Stomach smooth muscle (tissue), 2 donors: ENCODE results near the gene SERPIND1.

Source experiments
- H3K27ac ChIP-seq: one replicate; pipeline ENCODE4 v1.7.0; 2013; ENCODE audit warnings: mild to moderate bottlenecking, low read length, inconsistent platforms
- H3K27me3 ChIP-seq, 2 donors: one replicate each; pipeline ENCODE4 v1.7.0; 2013; ENCODE audit warnings: low read length in 2 of 2; ENCODE audit not compliant: insufficient read depth in 2 of 2, control insufficient read depth in 1 of 2
- H3K36me3 ChIP-seq, 2 donors: one replicate each; pipeline ENCODE4 v1.7.0; 2013; ENCODE audit warnings: low read length in 2 of 2; ENCODE audit not compliant: control insufficient read depth in 2 of 2, insufficient read depth in 2 of 2
- H3K4me1 ChIP-seq: one replicate; pipeline ENCODE4 v1.7.0; 2013; ENCODE audit warnings: low read length; ENCODE audit not compliant: control insufficient read depth, insufficient read depth
- H3K4me3 ChIP-seq, 2 donors: one replicate each; pipeline ENCODE4 v1.7.0; 2013; ENCODE audit warnings: low read length in 2 of 2
- H3K9ac ChIP-seq, 2 donors: one replicate each; pipeline ENCODE4 v1.7.0; 2013; ENCODE audit warnings: low read length in 2 of 2, mild to moderate bottlenecking in 1 of 2
- H3K9me3 ChIP-seq, 2 donors: one replicate each; pipeline ENCODE4 v1.7.0; 2013; ENCODE audit warnings: low read length in 2 of 2; ENCODE audit not compliant: control insufficient read depth in 2 of 2
- donor health status: healthy.
- donor health status: Pancreatic carcinoma.

The SERPIND1 gene

DNA sequence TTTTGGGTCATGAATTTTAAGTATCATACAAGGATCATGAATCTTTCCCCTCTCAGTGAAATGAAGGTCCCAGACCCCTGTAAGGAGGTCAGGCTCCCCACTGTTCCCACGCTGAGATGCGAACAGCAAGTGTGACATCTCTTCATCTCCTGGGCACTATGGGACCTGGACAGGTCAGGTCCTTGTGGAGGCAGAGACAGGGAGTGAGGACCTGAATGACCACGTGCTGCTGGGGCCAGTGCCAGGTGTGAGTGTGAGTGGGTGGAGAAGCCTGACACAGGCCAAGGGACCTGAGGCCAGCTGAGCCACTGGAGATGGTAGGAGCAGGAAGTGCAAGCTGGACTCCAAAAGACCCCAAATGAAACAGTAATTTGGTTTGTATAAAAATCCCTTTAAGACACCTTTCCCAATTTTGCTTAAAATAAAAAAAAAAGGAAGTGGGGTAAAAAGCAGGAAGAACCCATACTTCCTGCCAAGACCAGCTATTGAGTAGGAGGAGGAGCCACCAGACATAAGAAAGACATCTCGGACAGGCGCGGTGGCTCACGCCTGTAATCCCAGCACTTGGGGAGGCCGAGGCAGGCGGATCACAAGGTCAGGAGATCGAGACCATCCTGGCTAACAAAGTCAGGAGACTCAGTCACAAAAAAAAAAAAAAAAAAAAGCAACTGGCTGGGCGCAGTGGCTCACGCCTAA lies 35.4 kb upstream of the SERPIND1 start:
- H3K36me3 ChIP-seq, result peaks cover 15 to 21% of the 10 kb centered on the region in 2 donors

DNA sequence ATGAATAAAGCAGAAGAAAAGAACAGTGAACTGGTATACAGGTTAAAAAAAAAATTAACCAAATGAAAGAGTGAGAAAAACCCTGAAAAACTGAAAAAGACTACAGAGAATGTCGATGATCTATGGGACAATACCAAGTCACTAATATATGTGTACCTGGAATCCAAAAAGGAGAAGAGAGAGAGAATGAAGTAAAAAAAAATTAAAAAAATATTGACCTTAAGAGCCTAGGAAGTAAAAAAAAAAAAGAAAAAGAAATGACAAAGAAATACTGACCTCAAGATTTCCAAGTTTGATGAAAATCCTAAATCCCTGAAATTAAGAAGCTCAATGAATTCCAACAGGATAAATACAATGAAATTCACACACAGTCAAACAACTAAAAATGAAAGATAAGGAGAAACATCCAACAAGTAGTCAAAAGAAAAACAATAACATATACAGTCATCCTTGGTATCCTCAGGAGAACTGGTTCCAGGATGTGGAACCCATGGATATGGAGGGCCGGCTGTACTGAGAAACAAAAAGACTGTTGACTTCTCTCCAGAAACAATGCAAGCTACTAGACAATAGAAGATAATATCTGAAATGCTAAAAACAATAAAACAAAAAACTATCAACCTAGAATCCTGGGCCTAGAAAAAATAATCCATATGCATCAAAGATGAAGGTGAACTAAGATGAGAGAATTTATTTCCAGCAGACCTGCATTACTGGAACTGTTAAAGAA lies 33.5 kb upstream of the SERPIND1 start:
- Histone ChIP-seq H3K36me3 (peaks cover 21 to 27% of the 10 kb centered on the region in 2 donors), H3K27ac (no peak overlapping the region), H3K9me3 (no peaks in the 10 kb centered on the region), H3K4me1 (no peaks in the 10 kb centered on the region), H3K9ac (no peak overlapping the region), H3K4me3 (no peak overlapping the region), H3K27me3 (no peaks in the 10 kb centered on the region)

More for the DNA sequence above, 35.4 kb upstream of the SERPIND1 start:
- no peak overlapping the region for H3K9ac ChIP-seq
- H3K9me3 ChIP-seq, result no peaks in the 10 kb centered on the region
- H3K4me3 ChIP-seq, result no peak overlapping the region
- no peaks in the 10 kb centered on the region for H3K4me1 ChIP-seq
- no peaks in the 10 kb centered on the region for H3K27me3 ChIP-seq
- H3K27ac ChIP-seq, result no peak overlapping the region

DNA sequence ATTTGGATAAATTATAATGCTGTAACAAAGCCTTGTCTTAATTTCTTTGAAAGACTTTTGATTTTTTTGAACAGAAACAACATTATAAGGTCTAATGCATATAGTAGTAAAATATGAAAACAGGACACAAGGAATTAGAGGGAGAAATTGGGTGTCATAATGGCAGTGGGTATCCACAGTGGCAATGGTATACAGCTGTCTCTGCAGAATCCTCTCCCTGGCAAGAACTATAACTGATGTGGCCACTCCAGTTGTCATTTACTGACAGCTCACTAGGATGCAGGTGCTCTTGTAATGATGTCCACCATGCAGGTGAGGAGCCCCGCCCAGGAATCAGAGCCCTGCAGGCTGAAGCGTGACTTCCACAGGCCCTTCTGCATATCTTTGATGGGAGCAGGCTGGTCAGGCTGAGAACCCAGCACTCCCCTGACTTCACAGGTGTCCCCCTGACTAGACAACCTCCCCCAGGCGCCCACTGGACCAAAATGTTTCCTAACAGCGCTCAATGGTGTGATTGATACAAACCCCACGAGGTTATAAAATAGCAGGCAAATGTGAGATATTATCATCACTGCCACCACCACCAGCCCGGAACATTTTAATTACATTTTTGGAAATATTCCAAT lies 32.8 kb upstream of the SERPIND1 start:
- H3K4me3 ChIP-seq, result no peak overlapping the region
- H3K9ac ChIP-seq, result no peak overlapping the region
- no peaks in the 10 kb centered on the region for H3K4me1 ChIP-seq
- no peaks in the 10 kb centered on the region for H3K9me3 ChIP-seq
- no peak overlapping the region for H3K27ac ChIP-seq
- H3K36me3 ChIP-seq, result peaks cover 24 to 30% of the 10 kb centered on the region in 2 donors
- no peaks in the 10 kb centered on the region for H3K27me3 ChIP-seq

DNA sequence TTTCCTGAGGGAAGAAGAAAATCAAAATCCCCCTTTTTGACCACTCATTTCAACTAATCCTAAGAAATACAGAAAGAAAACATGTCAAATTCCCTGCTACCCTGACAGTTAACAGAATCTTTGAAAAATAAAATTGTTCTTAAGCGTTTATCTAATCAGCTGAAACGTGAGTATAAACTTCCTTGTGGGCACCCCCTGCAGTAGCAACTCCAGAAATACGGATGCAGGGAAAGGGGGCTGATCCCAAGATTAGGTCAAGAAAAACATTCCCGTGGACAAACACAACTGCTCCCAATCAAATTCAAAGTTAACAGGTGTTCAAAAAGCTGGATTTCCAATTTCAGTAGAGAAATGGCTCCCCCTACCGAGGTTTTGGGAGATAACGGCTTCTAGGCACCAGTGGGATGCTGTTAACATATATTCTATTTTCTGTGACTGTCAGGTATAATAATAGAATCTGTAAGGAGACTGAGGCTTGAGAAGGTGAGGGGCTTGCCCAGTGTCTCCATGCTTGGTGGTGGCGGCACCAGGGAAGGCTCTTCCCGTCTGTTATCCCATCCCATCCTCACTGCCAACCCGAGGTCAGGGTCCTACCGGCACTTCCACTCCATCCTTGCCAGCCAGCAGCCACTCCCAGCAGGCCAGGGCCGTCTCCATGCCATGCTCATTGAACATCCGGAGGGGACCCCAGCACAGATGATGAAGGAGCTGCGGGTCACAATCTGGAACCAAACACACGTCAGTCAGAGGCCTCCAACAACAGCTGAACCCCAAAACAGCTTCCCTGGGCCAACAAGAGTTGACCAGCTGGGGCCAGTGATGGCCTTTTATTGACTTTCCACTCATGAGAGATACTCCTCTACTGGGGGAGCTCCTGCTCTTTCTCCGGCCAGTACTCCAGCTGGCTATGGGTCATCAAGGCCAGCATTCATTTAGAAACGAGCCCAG lies 32.0 kb upstream of the SERPIND1 start:
- Histone ChIP-seq H3K36me3 (peaks cover 29 to 37% of the 10 kb centered on the region in 2 donors), H3K4me3 (no peak overlapping the region), H3K27me3 (no peaks in the 10 kb centered on the region), H3K27ac (no peak overlapping the region), H3K4me1 (no peaks in the 10 kb centered on the region), H3K9ac (no peak overlapping the region), H3K9me3 (no peaks in the 10 kb centered on the region)

DNA sequence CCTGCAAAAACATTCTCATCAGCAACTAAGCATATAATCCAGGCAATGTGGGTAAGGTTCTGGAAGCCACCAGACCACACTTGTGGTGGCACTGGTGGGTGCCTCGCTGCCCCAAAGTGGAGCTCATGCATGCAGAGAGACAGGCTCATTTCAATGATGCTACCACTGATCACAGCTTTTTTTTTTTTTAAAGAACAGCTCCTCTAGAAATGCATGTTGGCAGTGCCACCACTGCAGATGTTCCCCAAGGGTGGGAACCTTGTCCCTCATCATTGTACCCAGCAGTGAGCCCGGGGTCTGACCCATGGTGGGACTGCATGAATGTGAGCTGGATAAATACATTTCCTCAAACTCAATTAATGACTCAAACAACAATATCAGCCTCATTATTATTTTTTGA lies 31.1 kb upstream of the SERPIND1 start:
- Histone ChIP-seq H3K4me1 (no peaks in the 10 kb centered on the region), H3K27me3 (no peaks in the 10 kb centered on the region), H3K27ac (no peak overlapping the region), H3K9me3 (no peaks in the 10 kb centered on the region), H3K36me3 (peaks cover 34 to 44% of the 10 kb centered on the region in 2 donors), H3K9ac (no peak overlapping the region), H3K4me3 (no peak overlapping the region)

DNA sequence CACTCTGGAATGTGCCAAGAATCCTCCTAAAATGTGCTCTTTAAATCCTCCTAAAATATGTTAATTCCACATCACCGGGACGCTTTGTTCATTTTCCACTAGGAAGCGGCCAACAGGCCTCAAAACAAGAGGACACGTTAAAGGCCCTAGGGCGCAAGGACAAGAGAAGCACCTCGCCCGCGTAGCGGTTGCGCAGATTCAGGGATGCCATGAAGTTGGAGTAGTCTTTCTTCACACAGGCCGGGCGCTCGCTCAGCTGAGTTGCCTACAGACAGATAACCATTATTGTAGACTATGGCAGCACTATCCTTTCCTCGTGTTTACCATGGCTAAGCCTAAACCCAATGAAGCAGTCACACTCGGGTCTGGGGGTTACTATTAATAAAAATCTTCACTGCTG lies 29.5 kb upstream of the SERPIND1 start:
- no peak overlapping the region for H3K9ac ChIP-seq
- H3K36me3 ChIP-seq, result peaks cover 32 to 46% of the 10 kb centered on the region in 2 donors
- peaks cover 7% of the 10 kb centered on the region for H3K4me1 ChIP-seq
- H3K4me3 ChIP-seq, result no peak overlapping the region
- H3K27ac ChIP-seq, result no peak overlapping the region
- no peaks in the 10 kb centered on the region for H3K27me3 ChIP-seq
- H3K9me3 ChIP-seq, result no peaks in the 10 kb centered on the region

DNA sequence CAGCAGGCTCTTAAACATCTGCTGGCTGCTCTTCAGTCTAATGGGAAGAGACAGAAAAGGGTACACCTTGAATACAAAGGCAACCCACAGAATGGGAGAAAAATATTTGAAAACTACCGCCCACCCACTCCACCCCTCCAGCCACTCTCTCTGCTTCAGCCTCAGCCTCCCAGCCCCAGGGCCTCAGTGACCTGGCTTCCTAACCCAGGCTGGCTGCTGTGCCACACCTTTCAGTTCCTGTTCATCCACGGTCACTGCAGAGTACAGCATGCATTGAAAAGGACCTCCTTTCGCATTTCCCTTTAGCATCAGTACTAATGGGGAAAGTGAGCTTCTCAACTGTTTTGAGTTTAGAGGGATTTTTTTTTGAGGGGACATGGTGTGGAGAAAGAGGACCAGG lies 28.8 kb upstream of the SERPIND1 start:
- Histone ChIP-seq H3K4me3 (no peak overlapping the region), H3K9me3 (no peaks in the 10 kb centered on the region), H3K27me3 (no peaks in the 10 kb centered on the region), H3K36me3 (peaks cover 32 to 52% of the 10 kb centered on the region in 2 donors), H3K9ac (no peak overlapping the region), H3K4me1 (peaks cover 10% of the 10 kb centered on the region), H3K27ac (no peak overlapping the region)

DNA sequence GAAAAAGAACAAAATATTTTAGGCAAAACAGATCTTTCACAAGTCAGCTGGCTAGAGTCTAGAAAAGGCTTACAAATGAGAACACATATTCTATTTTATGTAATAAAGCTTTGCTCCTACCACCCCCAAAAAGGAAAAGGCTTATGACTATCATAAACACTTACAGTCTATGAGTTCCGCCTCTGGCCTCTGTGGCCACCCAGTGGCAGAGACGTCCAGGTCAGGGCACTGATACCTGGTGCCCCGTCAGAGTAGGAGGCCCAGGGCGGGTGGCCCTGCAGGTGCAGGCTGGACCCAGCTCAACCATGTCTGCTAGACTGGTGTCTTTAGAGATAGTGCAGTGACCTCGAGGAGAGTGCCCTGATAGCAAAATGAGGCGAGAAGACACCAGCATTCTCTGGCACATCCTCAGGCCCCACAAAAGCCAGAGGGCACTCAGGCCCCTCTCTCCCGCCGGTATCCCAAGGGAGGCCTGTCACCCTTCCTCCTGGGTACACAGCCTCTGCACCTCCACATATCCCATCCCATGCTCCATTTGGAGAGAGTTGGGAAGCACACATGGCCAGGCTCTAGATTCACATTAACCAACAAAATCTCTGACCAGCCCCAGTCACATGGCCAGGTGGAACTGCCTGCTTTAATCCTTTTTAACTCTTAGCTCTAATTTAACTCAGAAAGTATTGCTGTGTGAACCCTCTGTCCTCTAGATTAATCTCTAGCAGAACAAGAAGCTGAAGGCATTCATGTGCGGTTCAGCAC lies 27.3 kb upstream of the SERPIND1 start:
- Histone ChIP-seq H3K4me3 (no peak overlapping the region), H3K36me3 (peaks cover 28 to 54% of the 10 kb centered on the region in 2 donors), H3K27ac (no peak overlapping the region), H3K27me3 (no peaks in the 10 kb centered on the region), H3K4me1 (peaks cover 18% of the 10 kb centered on the region), H3K9ac (no peak overlapping the region), H3K9me3 (no peaks in the 10 kb centered on the region)

DNA sequence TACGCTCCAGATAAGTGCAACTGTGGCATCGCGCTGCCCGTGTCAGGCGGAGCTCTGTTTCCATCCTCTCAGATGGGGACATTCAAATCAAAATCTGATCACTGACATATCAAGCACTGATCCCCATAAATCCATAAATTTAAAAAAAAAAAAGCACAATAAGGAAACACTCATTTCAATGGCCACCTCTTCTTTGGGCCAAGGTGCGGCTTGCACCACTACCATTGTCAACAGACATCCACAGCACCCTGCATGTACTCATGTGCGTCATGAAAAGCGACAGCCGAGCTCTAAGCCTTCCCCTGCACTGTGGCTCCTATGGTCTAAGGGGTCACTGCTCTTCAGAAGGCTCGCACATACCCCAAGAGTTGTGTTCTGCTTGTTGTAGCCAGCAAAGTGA lies 26.7 kb upstream of the SERPIND1 start:
- Histone ChIP-seq H3K4me1 (peaks cover 18% of the 10 kb centered on the region), H3K27me3 (no peaks in the 10 kb centered on the region), H3K9ac (no peak overlapping the region), H3K36me3 (peaks cover 28 to 58% of the 10 kb centered on the region in 2 donors), H3K27ac (no peak overlapping the region), H3K4me3 (no peak overlapping the region), H3K9me3 (no peaks in the 10 kb centered on the region)

DNA sequence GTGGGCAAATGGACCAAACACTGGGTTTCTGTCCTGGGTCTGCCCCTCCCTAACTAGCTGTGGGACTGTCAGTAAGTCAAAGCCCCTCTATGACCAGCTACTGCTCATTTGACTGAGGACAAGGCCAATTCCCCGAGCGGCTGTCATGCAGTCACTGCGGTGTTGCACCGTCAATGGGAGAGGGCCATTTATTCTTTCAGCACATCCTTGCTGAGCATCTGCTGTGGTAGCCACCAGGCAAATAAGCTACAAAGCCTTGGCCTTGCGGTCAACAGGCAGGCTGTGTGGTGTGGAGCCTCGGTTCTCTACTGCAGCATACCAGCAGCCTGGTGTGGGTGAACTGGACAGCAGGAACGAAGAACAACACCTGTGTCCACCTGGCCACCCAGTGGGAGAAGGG lies 25.8 kb upstream of the SERPIND1 start:
- H3K27ac ChIP-seq, result peak overlapping the region; percentile 46
- H3K4me3 ChIP-seq, result no peak overlapping the region
- H3K9ac ChIP-seq, result no peak overlapping the region
- peaks cover 18% of the 10 kb centered on the region for H3K4me1 ChIP-seq
- peaks cover 33 to 61% of the 10 kb centered on the region in 2 donors for H3K36me3 ChIP-seq
- H3K9me3 ChIP-seq, result no peaks in the 10 kb centered on the region
- no peaks in the 10 kb centered on the region for H3K27me3 ChIP-seq
